Skeletal muscle tissue (tissue), 4 donors: ENCODE results near the gene PCDHGA10. TPM values are rescaled to one million over a fixed set of nuclear protein-coding genes. Genes with fewer than 3 reads are reported as not detected.
"Not testable (repeated sequence)": the region's sequence is repeated elsewhere in the genome, so short reads cannot be mapped to it uniquely, and the experiment has no call there.

Experiments
- H3K27ac ChIP-seq: one replicate; pipeline ENCODE4 v1.7.0; 2013; ENCODE audit warnings: mild to moderate bottlenecking, low read depth, low read length, inconsistent platforms
- H3K27me3 ChIP-seq, 3 donors: one replicate each; pipeline ENCODE4 v1.7.0; 2013; ENCODE audit warnings: low read length in 3 of 3; ENCODE audit not compliant: control insufficient read depth in 3 of 3, insufficient read depth in 3 of 3
- H3K36me3 ChIP-seq, 3 donors: one replicate each; pipeline ENCODE4 v1.7.0; 2013; ENCODE audit warnings: low read length in 3 of 3; ENCODE audit not compliant: control insufficient read depth in 3 of 3, insufficient read depth in 3 of 3
- H3K4me1 ChIP-seq, 3 donors: one replicate each; pipeline ENCODE4 v1.7.0; 2013; ENCODE audit warnings: low read length in 3 of 3, mild to moderate bottlenecking in 3 of 3; ENCODE audit not compliant: control insufficient read depth in 3 of 3, insufficient read depth in 3 of 3
- H3K4me3 ChIP-seq, 3 donors: one replicate each; pipeline ENCODE4 v1.7.0; 2013; ENCODE audit warnings: low read length in 3 of 3
- H3K9ac ChIP-seq, 3 donors: one replicate each; pipeline ENCODE4 v1.7.0; 2013; ENCODE audit warnings: low read length in 3 of 3, mild to moderate bottlenecking in 3 of 3, moderate library complexity in 2 of 3, low read depth in 1 of 3
- H3K9me3 ChIP-seq, 3 donors: one replicate each; pipeline ENCODE4 v1.7.0; 2013; ENCODE audit warnings: low read length in 3 of 3; ENCODE audit not compliant: control insufficient read depth in 3 of 3
- total RNA-seq: library from RNA; depleted of rRNA; stranded (reverse); fragments of >200 nt; gene quantifications from one replicate; pipeline ENCODE4 v1.2.3, GENCODE V29; 2014
- donor health status: Osteomylitis.

Gene PCDHGA10
- total RNA-seq, 1 donor from 2014 or later, result 4.2 TPM

GRCh38 chr5:141375444-141376155, 37.2 kb upstream of the PCDHGA10 start:
- peaks cover 21 to 36% (median 21%) of the 10 kb centered on the region in 3 donors for H3K9me3 ChIP-seq
- not testable (repeated sequence) for H3K27ac ChIP-seq, H3K9ac ChIP-seq, H3K36me3 ChIP-seq, H3K4me3 ChIP-seq
- H3K4me1 ChIP-seq, result peaks cover 0 to 10% (median 0%) of the 10 kb centered on the region in 3 donors
- peaks cover 9 to 17% (median 10%) of the 10 kb centered on the region in 3 donors for H3K27me3 ChIP-seq

GRCh38 chr5:141382469-141383294, 30.1 kb upstream of the PCDHGA10 start, which contains the start of gene PCDHGA7:
Gene PCDHGA7, plus strand, starts transcription at chr5:141382742. Its CDS starts 158 bp downstream, at chr5:141382900.
- H3K4me1 ChIP-seq, result peaks cover 0 to 5% (median 0%) of the 10 kb centered on the region in 3 donors
- peaks cover 0 to 3% (median 0%) of the 10 kb centered on the region in 3 donors for H3K27me3 ChIP-seq
- H3K9me3 ChIP-seq, result peaks cover 8 to 24% (median 14%) of the 10 kb centered on the region in 3 donors
- H3K36me3 ChIP-seq, result no peaks in the 10 kb centered on the region
- peak within 1 kb of the TSS in 1 of 3 donors; percentile 78 for H3K9ac ChIP-seq
- no peak within 1 kb of the TSS for H3K27ac ChIP-seq
- H3K4me3 ChIP-seq, result peak within 1 kb of the TSS; percentile 58 to 69 (median 61)

GRCh38 chr5:141383345-141383744, 29.4 kb upstream of the PCDHGA10 start:
- no peak overlapping the region for H3K9ac ChIP-seq
- peaks cover 0 to 4% (median 0%) of the 10 kb centered on the region in 3 donors for H3K27me3 ChIP-seq
- H3K27ac ChIP-seq, result no peak overlapping the region
- peaks cover 0 to 6% (median 0%) of the 10 kb centered on the region in 3 donors for H3K4me1 ChIP-seq
- no peaks in the 10 kb centered on the region for H3K36me3 ChIP-seq
- H3K9me3 ChIP-seq, result peaks cover 8 to 25% (median 17%) of the 10 kb centered on the region in 3 donors
- H3K4me3 ChIP-seq, result peak overlapping the region; percentile 58 to 69 (median 61)

- Histone ChIP-seq H3K27me3 (peaks cover 0 to 6% (median 0%) of the 10 kb centered on the region in 3 donors), H3K27ac (no peak overlapping the region), H3K9me3 (peaks cover 11 to 28% (median 26%) of the 10 kb centered on the region in 3 donors), H3K36me3 (peaks cover 0 to 1% (median 0%) of the 10 kb centered on the region in 3 donors), H3K4me1 (peaks cover 0 to 13% (median 0%) of the 10 kb centered on the region in 3 donors), H3K9ac (no peak overlapping the region), H3K4me3 (peak overlapping the region in 1 of 3 donors; percentile 33)
Observed at GRCh38 chr5:141384471-141385267, 28.1 kb upstream of the PCDHGA10 start.

- not testable (repeated sequence) for H3K36me3 ChIP-seq, H3K9ac ChIP-seq, H3K27ac ChIP-seq
- peaks cover 0 to 14% (median 0%) of the 10 kb centered on the region in 3 donors for H3K4me1 ChIP-seq
- H3K27me3 ChIP-seq, result peaks cover 0 to 10% (median 2%) of the 10 kb centered on the region in 3 donors
- H3K9me3 ChIP-seq, result peaks cover 14 to 36% (median 29%) of the 10 kb centered on the region in 3 donors
- H3K4me3 ChIP-seq, result peak within 1 kb of the TSS; percentile 45 to 59 (median 49)
Observed at GRCh38 chr5:141387557-141388311, 25.1 kb upstream of the PCDHGA10 start, which contains the start of gene PCDHGB4. Gene PCDHGB4, plus strand, starts transcription at chr5:141387698. Its CDS starts 187 bp downstream, at chr5:141387885.

GRCh38 chr5:141388661-141389060, 24.1 kb upstream of the PCDHGA10 start:
- peak overlapping the region; percentile 37 to 59 (median 45) for H3K4me3 ChIP-seq

GRCh38 chr5:141389153-141390042, 23.4 kb upstream of the PCDHGA10 start:
- Histone ChIP-seq H3K27ac (no peak overlapping the region), H3K27me3 (peaks cover 0 to 14% (median 6%) of the 10 kb centered on the region in 3 donors), H3K4me1 (peaks cover 0 to 12% (median 0%) of the 10 kb centered on the region in 3 donors), H3K36me3 (peaks cover 0 to 6% (median 0%) of the 10 kb centered on the region in 3 donors), H3K4me3 (peak overlapping the region; percentile 17 to 59 (median 41)), H3K9me3 (peaks cover 12 to 34% (median 30%) of the 10 kb centered on the region in 3 donors), H3K9ac (no peak overlapping the region)

More at GRCh38 chr5:141388661-141389060, 24.1 kb upstream of the PCDHGA10 start:
- Histone ChIP-seq H3K27me3 (peaks cover 0 to 14% (median 4%) of the 10 kb centered on the region in 3 donors), H3K9ac (no peak overlapping the region), H3K9me3 (peaks cover 12 to 31% (median 29%) of the 10 kb centered on the region in 3 donors), H3K4me1 (peaks cover 0 to 12% (median 0%) of the 10 kb centered on the region in 3 donors), H3K36me3 (peaks cover 0 to 6% (median 0%) of the 10 kb centered on the region in 3 donors), H3K27ac (no peak overlapping the region)
